ENCODE results near the gene ACIN1. TPM values are rescaled to one million over a fixed set of nuclear protein-coding genes. Genes with fewer than 3 reads are reported as not detected.

The ACIN1 gene
- total RNA-seq, 1 experiment from 2014 or later, result 333 TPM

GRCh38 chr14:23018107-23018506 lies 76.8 kb downstream of the ACIN1 start:
- no peaks in the 10 kb centered on the region for H3K9me3 Mint-ChIP-seq
- H2AK5ac ChIP-seq (ENCODE audit: insufficient read length, low read length), result no peak overlapping the region

More at GRCh38 chr14:23018107-23018506, 76.8 kb downstream of the ACIN1 start:
- H3K27ac Mint-ChIP-seq, result no peak overlapping the region; a peak in 1 of 7 replicates
- no peaks in the 10 kb centered on the region for H3K36me3 Mint-ChIP-seq (ENCODE audit: insufficient read depth in 1 of 3, low read depth in 3 of 3)
- H3K79me1 ChIP-seq (ENCODE audit: insufficient read depth, low read depth, low read length, poor library complexity, severe bottlenecking), result no peaks in the 10 kb centered on the region
- no peak overlapping the region for H3K4me2 ChIP-seq (ENCODE audit: insufficient read depth, insufficient read length, low read length)
- H3K23ac ChIP-seq (ENCODE audit: insufficient read length, low read depth, low read length), result no peak overlapping the region
- no peaks in the 10 kb centered on the region for H3K23me2 ChIP-seq (ENCODE audit: insufficient read length, low read depth, low read length, poor library complexity, severe bottlenecking)
- H3K27ac ChIP-seq (ENCODE audit: insufficient read length, low read depth, low read length), result no peak overlapping the region
- H3K4me1 ChIP-seq (ENCODE audit: insufficient read depth, low read length), result no peaks in the 10 kb centered on the region
- H3T11ph ChIP-seq (ENCODE audit: low read length), result no peak overlapping the region
- H2BK120ac ChIP-seq (ENCODE audit: low read depth, low read length, poor library complexity, severe bottlenecking), result no peak overlapping the region
- H3K27me3 Mint-ChIP-seq (ENCODE audit: low read depth), result no peaks in the 10 kb centered on the region
- H4K5ac ChIP-seq (ENCODE audit: insufficient read length, low read depth, low read length), result no peak overlapping the region
- H3K18ac ChIP-seq (ENCODE audit: insufficient read length, low read depth, low read length), result no peak overlapping the region
- peaks cover 19 to 20% of the 10 kb centered on the region in 2 experiments for H3K4me1 Mint-ChIP-seq
- H3K56ac ChIP-seq (ENCODE audit: insufficient read length, low read depth, low read length), result no peak overlapping the region
- H2BK15ac ChIP-seq (ENCODE audit: low read depth, low read length), result no peak overlapping the region
- no peaks in the 10 kb centered on the region for H3K27me3 ChIP-seq (ENCODE audit: insufficient read depth, low read length)
- TF ChIP-seq CTCF (conservative IDR thresholded peaks at IDR 0.05), result no peak
- H4K8ac ChIP-seq (replicated peaks; ENCODE audit: insufficient read length, low read depth, low read length), result no peak overlapping the region
- no peak overlapping the region for H2BK5ac ChIP-seq (ENCODE audit: insufficient read length, low read length)
- H3K9ac ChIP-seq (ENCODE audit: extremely low read depth, insufficient read length, low read length), result no peak overlapping the region
- no peak overlapping the region for H3K14ac ChIP-seq (ENCODE audit: insufficient read depth, low read length)
- H4K91ac ChIP-seq (ENCODE audit: insufficient read length, low read depth, low read length), result no peak overlapping the region
- H2BK12ac ChIP-seq (ENCODE audit: insufficient read length, low read depth, low read length), result no peak overlapping the region
- H3K4me3 Mint-ChIP-seq, result no peak overlapping the region
- DNase-seq, result no peak
- H3K9me3 ChIP-seq (ENCODE audit: control insufficient read depth, low read depth, low read length), result no peaks in the 10 kb centered on the region
- no peaks in the 10 kb centered on the region for H4K20me1 ChIP-seq (ENCODE audit: control insufficient read depth, insufficient read depth, insufficient read length)
- no peak overlapping the region for H2AFZ ChIP-seq (ENCODE audit: low read length)
- H3K4ac ChIP-seq (ENCODE audit: low read depth, low read length), result no peak overlapping the region
- no peak overlapping the region for H2BK20ac ChIP-seq (ENCODE audit: low read depth, low read length, poor library complexity, severe bottlenecking)
- H3K79me2 ChIP-seq (ENCODE audit: insufficient read depth, low read length), result no peaks in the 10 kb centered on the region
